ENCODE data around the gene BBS10. TPM values are rescaled to one million over a fixed set of nuclear protein-coding genes. Genes with fewer than 3 reads are reported as not detected.
"Not testable (repeated sequence)": the region's sequence is repeated elsewhere in the genome, so short reads cannot be mapped to it uniquely, and the experiment has no call there.

BBS10 gene
- total and polyA plus RNA-seq, 2 donors from 2014 or later: 5.1 to 10.9 TPM

GRCh38 chr12:76366163-76366562 lies 17.9 kb upstream of the BBS10 start:
- Histone ChIP-seq H3K9me3 (ENCODE audit: control insufficient read depth in 2 of 3, insufficient read depth in 1 of 3, low read length in 3 of 3) (no peaks in the 10 kb centered on the region), H3K4me1 (ENCODE audit: control insufficient read depth in 2 of 3, insufficient read depth in 2 of 3, low read depth in 1 of 3, low read length in 3 of 3) (no peaks in the 10 kb centered on the region), H3K27me3 (ENCODE audit: control insufficient read depth, insufficient read depth, low read length) (no peaks in the 10 kb centered on the region), H3K4me3 (ENCODE audit: low read length in 3 of 3) (no peak overlapping the region), H3K27ac (ENCODE audit: low read depth in 2 of 2, low read length in 2 of 2) (no peak overlapping the region), H3K36me3 (ENCODE audit: control insufficient read depth in 2 of 3, insufficient read depth in 3 of 3, low read length in 3 of 3) (peaks cover 12 to 21% (median 13%) of the 10 kb centered on the region in 3 donors), H3K9ac (ENCODE audit: low read length in 3 of 3) (no peak overlapping the region)
- no peak for TF ChIP-seq CTCF (IDR thresholded peaks at IDR 0.05; ENCODE audit: borderline replicate concordance, extremely low read depth, insufficient read depth)
- no peak for FAIRE-seq
- intact Hi-C loops (cut with DNase I): no loop called here
- DNase-seq: no peak

- H3K27me3 ChIP-seq (ENCODE audit: control insufficient read depth, insufficient read depth, low read length); H3K27ac ChIP-seq (ENCODE audit: low read depth in 2 of 2, low read length in 2 of 2); H3K4me3 ChIP-seq (ENCODE audit: low read length in 3 of 3); H3K9ac ChIP-seq (ENCODE audit: low read length in 3 of 3); FAIRE-seq; DNase-seq; H3K9me3 ChIP-seq (ENCODE audit: control insufficient read depth in 2 of 3, insufficient read depth in 1 of 3, low read length in 3 of 3); H3K4me1 ChIP-seq (ENCODE audit: control insufficient read depth in 2 of 3, insufficient read depth in 2 of 3, low read depth in 1 of 3, low read length in 3 of 3); intact Hi-C loops (cut with DNase I): not testable (repeated sequence)
- peaks cover 9 to 12% (median 10%) of the 10 kb centered on the region in 3 donors for H3K36me3 ChIP-seq (ENCODE audit: control insufficient read depth in 2 of 3, insufficient read depth in 3 of 3, low read length in 3 of 3)
Measured at GRCh38 chr12:76364131-76364530, 15.9 kb upstream of the BBS10 start.

GRCh38 chr12:76360316-76360715 lies 12.1 kb upstream of the BBS10 start:
- H3K4me1 ChIP-seq (ENCODE audit: control insufficient read depth in 2 of 3, insufficient read depth in 2 of 3, low read depth in 1 of 3, low read length in 3 of 3): peaks cover 0 to 3% (median 0%) of the 10 kb centered on the region in 3 donors
- H3K9ac ChIP-seq (ENCODE audit: low read length in 3 of 3): no peak overlapping the region
- intact Hi-C loops (cut with DNase I): no loop called here
- H3K27me3 ChIP-seq (ENCODE audit: control insufficient read depth, insufficient read depth, low read length): no peaks in the 10 kb centered on the region
- FAIRE-seq (no peak), DNase-seq (peak in 1 of 5 donors; percentile 54)
- H3K4me3 ChIP-seq (ENCODE audit: low read length in 3 of 3): no peak overlapping the region
- no peak for TF ChIP-seq CTCF (IDR thresholded peaks at IDR 0.05; ENCODE audit: borderline replicate concordance, extremely low read depth, insufficient read depth)
- H3K9me3 ChIP-seq (ENCODE audit: control insufficient read depth in 2 of 3, insufficient read depth in 1 of 3, low read length in 3 of 3): no peaks in the 10 kb centered on the region
- H3K27ac ChIP-seq (ENCODE audit: low read depth in 2 of 2, low read length in 2 of 2): no peak overlapping the region
- peaks cover 0 to 7% (median 0%) of the 10 kb centered on the region in 3 donors for H3K36me3 ChIP-seq (ENCODE audit: control insufficient read depth in 2 of 3, insufficient read depth in 3 of 3, low read length in 3 of 3)

GRCh38 chr12:76356071-76356470 lies 7.9 kb upstream of the BBS10 start:
- intact Hi-C loops (cut with DNase I): no loop called here
- TF ChIP-seq CTCF (IDR thresholded peaks at IDR 0.05; ENCODE audit: borderline replicate concordance, extremely low read depth, insufficient read depth): no peak
- H3K27ac ChIP-seq (ENCODE audit: low read depth in 2 of 2, low read length in 2 of 2): no peak overlapping the region
- no peak overlapping the region for H3K4me3 ChIP-seq (ENCODE audit: low read length in 3 of 3)
- H3K4me1 ChIP-seq (ENCODE audit: control insufficient read depth in 2 of 3, insufficient read depth in 2 of 3, low read depth in 1 of 3, low read length in 3 of 3): peaks cover 0 to 3% (median 0%) of the 10 kb centered on the region in 3 donors
- no peak overlapping the region for H3K9ac ChIP-seq (ENCODE audit: low read length in 3 of 3)
- peaks cover 0 to 7% (median 0%) of the 10 kb centered on the region in 3 donors for H3K36me3 ChIP-seq (ENCODE audit: control insufficient read depth in 2 of 3, insufficient read depth in 3 of 3, low read length in 3 of 3)
- DNase-seq (peak in 3 of 5 donors; percentile 23 to 49 (median 45)), FAIRE-seq (no peak)
- H3K27me3 ChIP-seq (ENCODE audit: control insufficient read depth, insufficient read depth, low read length): no peaks in the 10 kb centered on the region
- H3K9me3 ChIP-seq (ENCODE audit: control insufficient read depth in 2 of 3, insufficient read depth in 1 of 3, low read length in 3 of 3): no peaks in the 10 kb centered on the region
